OCI-LY1 (cell line): ENCODE data around the gene SP6.

Experiments used
- H2AFZ ChIP-seq: fragments of 200-600 bp; sonication (generic), shearing (Covaris generic); 2 replicates; pipeline ENCODE4 v1.6.0; 2014; ENCODE audit warnings: antibody characterized with exemption, mild to moderate bottlenecking, low read length
- H3F3A ChIP-seq: fragments of 200-600 bp; sonication (generic), shearing (Covaris generic); 2 replicates; pipeline ENCODE4 v1.6.0; 2014; ENCODE audit warnings: mild to moderate bottlenecking, antibody characterized with exemption, low read length, moderate library complexity; ENCODE audit not compliant: insufficient read depth
- H3K27ac ChIP-seq: fragments of 200-600 bp; sonication (generic); 2 replicates; pipeline ENCODE4 v1.5.1; 2014; ENCODE audit warnings: low read length, mixed run types, mild to moderate bottlenecking, low read depth; ENCODE audit not compliant: poor library complexity, severe bottlenecking
- H3K27me3 ChIP-seq: fragments of 200-600 bp; sonication (generic); 2 replicates; pipeline ENCODE4 v1.6.0; 2014; ENCODE audit warnings: antibody characterized with exemption, mild to moderate bottlenecking, low read length, moderate library complexity; ENCODE audit not compliant: insufficient read depth
- H3K36me3 ChIP-seq: fragments of 200-600 bp; sonication (generic); 2 replicates; pipeline ENCODE4 v1.6.1; 2014; ENCODE audit warnings: mild to moderate bottlenecking, antibody characterized with exemption, low read length, moderate library complexity, mixed read lengths; ENCODE audit not compliant: insufficient read depth
- H3K4me1 ChIP-seq: fragments of 200-600 bp; sonication (generic); 2 replicates; pipeline ENCODE4 v1.5.1; 2014; ENCODE audit warnings: mild to moderate bottlenecking, low read length, moderate library complexity; ENCODE audit not compliant: insufficient read depth, severe bottlenecking
- H3K4me2 ChIP-seq: fragments of 200-600 bp; sonication (generic), shearing (Covaris generic); 2 replicates; pipeline ENCODE4 v1.6.1; 2014; ENCODE audit warnings: low read length
- H3K4me3 ChIP-seq: fragments of 200-600 bp; sonication (generic); 2 replicates; pipeline ENCODE4 v1.5.1; 2014; ENCODE audit warnings: low read length, low read depth, mild to moderate bottlenecking, mixed read lengths; ENCODE audit not compliant: poor library complexity, severe bottlenecking
- H3K79me2 ChIP-seq: fragments of 200-600 bp; shearing (Covaris generic); 2 replicates; pipeline ENCODE4 v1.6.1; 2016; ENCODE audit warnings: mixed run types, low read length, mixed read lengths; ENCODE audit not compliant: insufficient read depth
- H3K9ac ChIP-seq: fragments of 200-600 bp; sonication (generic), shearing (Covaris generic); 2 replicates; pipeline ENCODE4 v1.6.1; 2014; ENCODE audit warnings: mild to moderate bottlenecking, low read length, mixed read lengths
- H3K9me2 ChIP-seq: fragments of 200-600 bp; sonication (generic), shearing (Covaris generic); 2 replicates; pipeline ENCODE4 v1.6.1; 2014; ENCODE audit warnings: low read depth, mild to moderate bottlenecking, low read length, mixed read lengths
- H3K9me3 ChIP-seq: fragments of 200-600 bp; shearing (Covaris generic); 2 replicates; pipeline ENCODE4 v1.6.1; 2014; ENCODE audit warnings: low read length, mixed read lengths
- H4K20me1 ChIP-seq: fragments of 200-600 bp; sonication (generic), shearing (Covaris generic); 2 replicates; pipeline ENCODE4 v1.6.0; 2016; ENCODE audit warnings: mild to moderate bottlenecking, low read length; ENCODE audit not compliant: insufficient read depth
- EZH2 ChIP-seq: fragments of 200-600 bp; sonication (generic), shearing (Covaris generic); IDR thresholded peaks from 2 replicates; pipeline ENCODE4 v1.8.0; 2017; ENCODE audit warnings: borderline replicate concordance, mixed run types, mild to moderate bottlenecking, antibody characterized with exemption, low read length, moderate library complexity, mixed read lengths
- TF ChIP-seq, protein P1 (sequence below): fragments of 200-600 bp; sonication (generic), shearing (Covaris generic); IDR thresholded peaks from 2 replicates; pipeline ENCODE4 v1.5.1; 2017; ENCODE audit warnings: mild to moderate bottlenecking, antibody characterized with exemption, low read length, moderate library complexity, mixed read lengths

Gene SP6

GRCh38 chr17:47816111-47816735, 34.7 kb downstream of the SP6 start:
- no peaks in the 10 kb centered on the region for H3K79me2 ChIP-seq
- H3K4me2 ChIP-seq: no peak overlapping the region
- no peak for TF ChIP-seq EZH2
- TF ChIP-seq, protein P1, sequence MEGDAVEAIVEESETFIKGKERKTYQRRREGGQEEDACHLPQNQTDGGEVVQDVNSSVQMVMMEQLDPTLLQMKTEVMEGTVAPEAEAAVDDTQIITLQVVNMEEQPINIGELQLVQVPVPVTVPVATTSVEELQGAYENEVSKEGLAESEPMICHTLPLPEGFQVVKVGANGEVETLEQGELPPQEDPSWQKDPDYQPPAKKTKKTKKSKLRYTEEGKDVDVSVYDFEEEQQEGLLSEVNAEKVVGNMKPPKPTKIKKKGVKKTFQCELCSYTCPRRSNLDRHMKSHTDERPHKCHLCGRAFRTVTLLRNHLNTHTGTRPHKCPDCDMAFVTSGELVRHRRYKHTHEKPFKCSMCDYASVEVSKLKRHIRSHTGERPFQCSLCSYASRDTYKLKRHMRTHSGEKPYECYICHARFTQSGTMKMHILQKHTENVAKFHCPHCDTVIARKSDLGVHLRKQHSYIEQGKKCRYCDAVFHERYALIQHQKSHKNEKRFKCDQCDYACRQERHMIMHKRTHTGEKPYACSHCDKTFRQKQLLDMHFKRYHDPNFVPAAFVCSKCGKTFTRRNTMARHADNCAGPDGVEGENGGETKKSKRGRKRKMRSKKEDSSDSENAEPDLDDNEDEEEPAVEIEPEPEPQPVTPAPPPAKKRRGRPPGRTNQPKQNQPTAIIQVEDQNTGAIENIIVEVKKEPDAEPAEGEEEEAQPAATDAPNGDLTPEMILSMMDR: no peak
- H3K27me3 ChIP-seq: no peaks in the 10 kb centered on the region
- H2AFZ ChIP-seq: no peak overlapping the region
- no peaks in the 10 kb centered on the region for H4K20me1 ChIP-seq
- H3K9ac ChIP-seq: no peak overlapping the region
- H3K9me2 ChIP-seq: no peaks in the 10 kb centered on the region
- peaks cover 48% of the 10 kb centered on the region for H3K36me3 ChIP-seq
- H3K9me3 ChIP-seq: no peaks in the 10 kb centered on the region
- no peak overlapping the region for H3K4me3 ChIP-seq
- no peaks in the 10 kb centered on the region for H3F3A ChIP-seq
- H3K4me1 ChIP-seq: peaks cover 13% of the 10 kb centered on the region
- H3K27ac ChIP-seq: no peak overlapping the region

DNA sequence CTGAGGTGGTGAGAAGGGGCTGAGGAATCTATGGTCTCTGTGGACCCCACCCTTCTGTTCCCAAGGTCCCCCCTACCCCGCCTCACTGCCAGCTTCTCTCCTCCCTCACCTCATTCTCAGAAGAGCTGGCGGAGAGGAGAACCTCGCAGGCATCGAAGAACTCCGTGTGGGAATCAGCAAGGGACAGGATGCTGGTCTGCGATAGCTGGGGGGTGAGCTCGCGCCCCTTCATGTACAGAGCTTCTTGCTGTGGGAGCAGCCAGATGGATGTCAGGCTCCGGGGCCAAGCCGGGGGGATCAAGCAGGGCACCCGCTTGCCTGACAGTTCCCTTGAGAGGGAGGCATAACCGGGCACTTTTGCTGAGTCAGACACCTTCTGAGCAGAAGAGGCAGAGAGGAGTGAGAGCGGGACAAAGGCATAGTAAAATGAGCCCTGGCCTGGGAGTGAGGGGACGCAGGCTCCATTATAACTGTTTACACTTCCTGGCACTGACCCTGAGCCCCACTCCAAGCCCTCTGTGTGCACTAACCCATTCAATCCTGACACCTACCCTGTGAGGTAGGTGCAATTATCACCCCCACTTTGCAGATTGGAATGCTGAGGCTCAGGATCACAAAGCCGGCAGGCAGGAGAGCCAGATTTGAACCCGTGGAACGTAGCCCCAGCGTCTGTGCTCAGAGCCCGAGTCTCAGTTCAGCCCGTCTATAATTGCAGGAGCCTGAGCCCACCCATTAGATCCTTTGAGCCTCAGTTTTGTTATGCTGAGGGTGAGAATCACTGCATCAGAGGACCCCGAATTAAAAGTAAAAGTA, 35.7 kb downstream of the SP6 start:
- Histone ChIP-seq H3K79me2 (no peaks in the 10 kb centered on the region), H3K9me2 (no peaks in the 10 kb centered on the region), H3K4me2 (no peak overlapping the region)

GRCh38 chr17:47813512-47814031, 37.4 kb downstream of the SP6 start:
- H3F3A ChIP-seq: no peaks in the 10 kb centered on the region
- no peak overlapping the region for H3K27ac ChIP-seq
- H3K9ac ChIP-seq: no peak overlapping the region
- H3K79me2 ChIP-seq: no peaks in the 10 kb centered on the region
- no peak overlapping the region for H2AFZ ChIP-seq
- H3K9me3 ChIP-seq: no peaks in the 10 kb centered on the region
- no peaks in the 10 kb centered on the region for H4K20me1 ChIP-seq
- no peaks in the 10 kb centered on the region for H3K4me1 ChIP-seq
- peaks cover 58% of the 10 kb centered on the region for H3K36me3 ChIP-seq
- H3K27me3 ChIP-seq: no peaks in the 10 kb centered on the region
- no peak overlapping the region for H3K4me2 ChIP-seq
- H3K4me3 ChIP-seq: no peak overlapping the region
- TF ChIP-seq, protein P1: no peak
- no peak for TF ChIP-seq EZH2
- no peaks in the 10 kb centered on the region for H3K9me2 ChIP-seq

More for the DNA sequence above, 35.7 kb downstream of the SP6 start:
- H3K27me3 ChIP-seq: no peaks in the 10 kb centered on the region
- H4K20me1 ChIP-seq: no peaks in the 10 kb centered on the region
- no peak overlapping the region for H3K9ac ChIP-seq
- no peaks in the 10 kb centered on the region for H3K9me3 ChIP-seq
- no peak overlapping the region for H3K27ac ChIP-seq
- peaks cover 50% of the 10 kb centered on the region for H3K36me3 ChIP-seq
- H3K4me1 ChIP-seq: peaks cover 4% of the 10 kb centered on the region
- no peak overlapping the region for H2AFZ ChIP-seq
- TF ChIP-seq, protein P1: no peak
- TF ChIP-seq EZH2: no peak
- no peak overlapping the region for H3K4me3 ChIP-seq
- H3F3A ChIP-seq: no peaks in the 10 kb centered on the region
